Prostate gland (tissue), 2 donors: ENCODE measurements around the gene EDEM1. TPM values are rescaled to one million over a fixed set of nuclear protein-coding genes. Genes with fewer than 3 reads are reported as not detected.

Source experiments
- DNase-seq: peaks from one replicate; pipeline ENCODE4 v3.0.0-alpha.2; 2019; ENCODE audit warnings: low spot score
- H3K27ac ChIP-seq, 2 donors: fragments of 200-600 bp; sonication (generic); 2 replicates each; pipeline ENCODE4 v1.5.1; 2017 to 2019
- H3K27me3 ChIP-seq: fragments of 200-600 bp; sonication (generic); replicated peaks from 2 replicates; pipeline ENCODE4 v1.5.1; 2019; ENCODE audit not compliant: insufficient read depth
- H3K36me3 ChIP-seq, 2 donors: fragments of 200-600 bp; sonication (generic); 1 replicate in 1 of 2; 2 replicates in 1 of 2; pipeline versions ENCODE4 v1.5.1 to v1.8.1; 2017 to 2019
- H3K4me1 ChIP-seq: fragments of 200-600 bp; sonication (generic); replicated peaks from 2 replicates; pipeline ENCODE4 v1.5.1; 2019
- H3K4me3 ChIP-seq, 2 donors: fragments of 200-600 bp; sonication (generic); 2 replicates each; pipeline ENCODE4 v1.5.1; 2017 to 2019
- H3K9me3 ChIP-seq: fragments of 200-600 bp; sonication (generic); 2 replicates; pipeline ENCODE4 v1.5.1; 2017
- POLR2A ChIP-seq: fragments of 450-650 bp; IDR thresholded peaks from one replicate; pipeline ENCODE4 v1.6.1; 2016; ENCODE audit warnings: antibody characterized with exemption, mild to moderate bottlenecking
- POLR2AphosphoS5 ChIP-seq: sonication (generic); formaldehyde crosslinking; IDR thresholded peaks from one replicate; pipeline ENCODE4 v1.6.1; 2017; ENCODE audit warnings: antibody characterized with exemption
- WGBS: methylation state at CpG from one replicate; pipeline ENCODE4 v1.1.5; 2018; 5-methylcytosine and 5-hydroxymethylcytosine counted together
- intact Hi-C: fragments of 100-400 bp; cut with DNase I; formaldehyde crosslinking; loops from one replicate; pipeline ENCODE4 v1.14.2; 2022
- total RNA-seq, 2 donors: library from RNA; depleted of rRNA; stranded (reverse); fragments of >200 nt; gene quantifications; one replicate each; pipeline ENCODE4 v1.1.0, GENCODE V29; 2016
- TF ChIP-seq, protein P1 (sequence below), 4 experiments: fragments of 200-600 bp in 2 of 4; fragments of 450-650 bp in 2 of 4; sonication (generic) in 2 of 4; IDR thresholded peaks; 1 replicate in 3 of 4; 2 replicates in 1 of 4; pipeline ENCODE4 v1.5.1; 2016 to 2019; ENCODE audit warnings: antibody characterized with exemption in 4 of 4, mild to moderate bottlenecking in 2 of 4, moderate library complexity in 2 of 4

EDEM1 gene
- total RNA-seq, 2 donors from 2014 or later, result 40.5 to 63.1 TPM

GRCh38 chr3:5149306-5149880 is 38.1 kb upstream of the EDEM1 start:
- no peaks in the 10 kb centered on the region for H3K4me1 ChIP-seq
- TF ChIP-seq, protein P1, sequence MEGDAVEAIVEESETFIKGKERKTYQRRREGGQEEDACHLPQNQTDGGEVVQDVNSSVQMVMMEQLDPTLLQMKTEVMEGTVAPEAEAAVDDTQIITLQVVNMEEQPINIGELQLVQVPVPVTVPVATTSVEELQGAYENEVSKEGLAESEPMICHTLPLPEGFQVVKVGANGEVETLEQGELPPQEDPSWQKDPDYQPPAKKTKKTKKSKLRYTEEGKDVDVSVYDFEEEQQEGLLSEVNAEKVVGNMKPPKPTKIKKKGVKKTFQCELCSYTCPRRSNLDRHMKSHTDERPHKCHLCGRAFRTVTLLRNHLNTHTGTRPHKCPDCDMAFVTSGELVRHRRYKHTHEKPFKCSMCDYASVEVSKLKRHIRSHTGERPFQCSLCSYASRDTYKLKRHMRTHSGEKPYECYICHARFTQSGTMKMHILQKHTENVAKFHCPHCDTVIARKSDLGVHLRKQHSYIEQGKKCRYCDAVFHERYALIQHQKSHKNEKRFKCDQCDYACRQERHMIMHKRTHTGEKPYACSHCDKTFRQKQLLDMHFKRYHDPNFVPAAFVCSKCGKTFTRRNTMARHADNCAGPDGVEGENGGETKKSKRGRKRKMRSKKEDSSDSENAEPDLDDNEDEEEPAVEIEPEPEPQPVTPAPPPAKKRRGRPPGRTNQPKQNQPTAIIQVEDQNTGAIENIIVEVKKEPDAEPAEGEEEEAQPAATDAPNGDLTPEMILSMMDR (IDR thresholded peaks at IDR 0.05), result no peak
- TF ChIP-seq POLR2AphosphoS5 (no peak), POLR2A (no peak)

GRCh38 chr3:5151586-5151985 is 35.9 kb upstream of the EDEM1 start:
- Histone ChIP-seq H3K36me3 (no peaks in the 10 kb centered on the region), H3K4me3 (no peak overlapping the region), H3K4me1 (no peaks in the 10 kb centered on the region), H3K9me3 (no peaks in the 10 kb centered on the region), H3K27ac (no peak overlapping the region), H3K27me3 (no peaks in the 10 kb centered on the region)
- TF ChIP-seq, protein P1 (IDR thresholded peaks at IDR 0.05), result no peak
- TF ChIP-seq POLR2A, result no peak
- no peak for DNase-seq
- intact Hi-C loops, result no loop called here
- WGBS, result 94% methylated on average over 6 of the region's 6 CpGs

More at GRCh38 chr3:5149306-5149880, 38.1 kb upstream of the EDEM1 start:
- intact Hi-C loops, result no loop called here
- DNase-seq, result no peak
- Histone ChIP-seq H3K4me3 (no peak overlapping the region), H3K36me3 (no peaks in the 10 kb centered on the region), H3K27ac (no peak overlapping the region), H3K27me3 (no peaks in the 10 kb centered on the region), H3K9me3 (no peaks in the 10 kb centered on the region)
- 84% methylated on average over 7 of the region's 7 CpGs for WGBS

DNA sequence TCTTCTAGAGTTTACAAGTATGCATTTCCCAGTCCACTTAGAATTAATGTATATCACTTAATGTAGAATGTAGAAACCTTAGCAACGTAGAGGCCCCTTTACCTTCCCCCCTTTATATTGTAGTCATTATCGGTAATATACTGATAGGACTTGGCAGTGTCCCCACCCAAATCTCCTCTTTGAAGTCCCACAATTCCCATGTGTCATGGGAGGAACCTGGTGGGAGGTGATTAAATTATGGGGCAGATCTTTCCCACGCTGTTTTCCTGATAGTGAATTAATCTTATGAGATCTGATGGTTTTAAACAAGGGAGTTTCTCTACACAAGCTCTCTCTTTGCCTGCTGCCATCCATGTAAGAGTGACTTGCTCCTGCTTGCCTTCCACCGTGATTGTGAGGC is 34.4 kb upstream of the EDEM1 start:
- TF ChIP-seq POLR2AphosphoS5, result no peak
- TF ChIP-seq, protein P1 (IDR thresholded peaks at IDR 0.05), result no peak
- no peak for TF ChIP-seq POLR2A
- intact Hi-C loops, result no loop called here
- Histone ChIP-seq H3K4me3 (no peak overlapping the region), H3K27me3 (no peaks in the 10 kb centered on the region), H3K4me1 (no peaks in the 10 kb centered on the region), H3K36me3 (no peaks in the 10 kb centered on the region), H3K27ac (no peak overlapping the region), H3K9me3 (no peaks in the 10 kb centered on the region)
- 72% methylated on average over 4 of the region's 4 CpGs for WGBS
- DNase-seq, result no peak

- no peak for TF ChIP-seq POLR2AphosphoS5
- TF ChIP-seq POLR2A, result no peak
- TF ChIP-seq, protein P1 (IDR thresholded peaks at IDR 0.05), result no peak
- Histone ChIP-seq H3K4me1 (no peaks in the 10 kb centered on the region), H3K27ac (no peak overlapping the region), H3K9me3 (no peaks in the 10 kb centered on the region), H3K4me3 (no peak overlapping the region), H3K36me3 (no peaks in the 10 kb centered on the region), H3K27me3 (no peaks in the 10 kb centered on the region)
- DNase-seq, result no peak
- intact Hi-C loops, result no loop called here
Measured at GRCh38 chr3:5155241-5155640, 32.3 kb upstream of the EDEM1 start.

DNA sequence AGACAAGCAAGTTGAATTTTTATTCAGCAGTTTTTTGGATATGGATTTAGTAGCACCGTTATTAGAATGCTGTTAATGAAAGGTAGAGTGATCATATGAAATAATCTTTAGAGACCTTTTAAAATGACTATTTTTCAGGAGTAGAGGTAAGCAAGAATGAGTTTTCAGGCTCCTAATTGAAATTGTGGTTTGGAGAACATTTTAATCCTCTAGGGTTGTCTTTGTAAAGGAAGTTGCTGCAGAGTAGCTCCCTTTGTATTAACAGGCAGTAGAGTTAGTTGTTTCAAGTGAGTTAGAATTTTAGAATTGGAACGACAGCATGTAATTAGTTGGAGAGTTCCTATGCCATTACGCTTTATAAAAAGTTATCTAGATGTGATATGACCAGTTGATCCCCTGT is 27.2 kb upstream of the EDEM1 start:
- DNase-seq, result no peak
- Histone ChIP-seq H3K27me3 (no peaks in the 10 kb centered on the region), H3K36me3 (no peaks in the 10 kb centered on the region), H3K27ac (no peak overlapping the region), H3K4me1 (no peaks in the 10 kb centered on the region), H3K9me3 (no peaks in the 10 kb centered on the region), H3K4me3 (no peak overlapping the region)
- TF ChIP-seq POLR2A, result no peak
- TF ChIP-seq, protein P1 (IDR thresholded peaks at IDR 0.05), result no peak
- no peak for TF ChIP-seq POLR2AphosphoS5
- WGBS, result 79% methylated on average over 3 of the region's 3 CpGs
- intact Hi-C loops, result no loop called here
